K562 (cell line): Measurements from ENCODE around the gene TTC31. TPM values are rescaled to one million over a fixed set of nuclear protein-coding genes. Genes with fewer than 3 reads are reported as not detected.

Source experiments
- BACH1 ChIP-seq: fragments of 200-800 bp; sonication (Bioruptor generic); IDR thresholded peaks from 2 replicates; pipeline ENCODE4 v1.6.1; 2016; ENCODE audit warnings: missing genetic modification characterization, missing compliant biosample characterization
- CBFB ChIP-seq: sonication (generic); formaldehyde crosslinking; IDR thresholded peaks from 2 replicates; pipeline ENCODE4 v1.4.0; 2020; ENCODE audit warnings: mild to moderate bottlenecking, missing genetic modification reagents
- CEBPZ ChIP-seq: fragments of 150-350 bp; IDR thresholded peaks from 2 replicates; pipeline ENCODE4 v1.6.1; 2014; ENCODE audit warnings: low read depth, mild to moderate bottlenecking, low read length, borderline replicate concordance
- E2F8 ChIP-seq: fragments of 450-650 bp; IDR thresholded peaks from 2 replicates; pipeline ENCODE4 v1.7.1; 2018; ENCODE audit warnings: mild to moderate bottlenecking, low read depth; ENCODE audit not compliant: partially characterized antibody
- FOXM1 ChIP-seq, 2 experiments: fragments of 450-650 bp in 1 of 2; sonication (generic) in 1 of 2; formaldehyde crosslinking in 1 of 2; IDR thresholded peaks; 2 replicates each; pipeline versions ENCODE4 v1.6.1 to v1.9.0; 2017 to 2022; ENCODE audit warnings: low read depth in 2 of 2, mild to moderate bottlenecking in 2 of 2, missing genetic modification reagents in 1 of 2, moderate library complexity in 1 of 2
- GATAD2A ChIP-seq: fragments of 450-650 bp; IDR thresholded peaks from 2 replicates; pipeline ENCODE4 v1.6.1; 2017
- GTF3C2 ChIP-seq: IDR thresholded peaks from 3 replicates; pipeline ENCODE4 v1.6.1; 2011; ENCODE audit warnings: borderline replicate concordance, mild to moderate bottlenecking, moderate library complexity; ENCODE audit not compliant: insufficient read length; ENCODE audit errors: extremely low read depth
- MEIS2 ChIP-seq: fragments of 450-650 bp; IDR thresholded peaks from 2 replicates; pipeline ENCODE4 v1.6.1; 2014; ENCODE audit warnings: mild to moderate bottlenecking; ENCODE audit not compliant: partially characterized antibody
- NFE2L1 ChIP-seq: fragments of 450-650 bp; IDR thresholded peaks from 2 replicates; pipeline ENCODE4 v1.6.1; 2016; ENCODE audit warnings: missing genetic modification characterization, low read depth, mild to moderate bottlenecking, missing compliant biosample characterization, moderate library complexity, borderline replicate concordance
- PHF8 ChIP-seq: fragments of 200-600 bp; sonication (generic); IDR thresholded peaks from 2 replicates; pipeline ENCODE4 v1.6.1; 2012; ENCODE audit warnings: mixed run types, mild to moderate bottlenecking, inconsistent platforms, low read length, moderate library complexity, borderline replicate concordance
- RCOR1 ChIP-seq, 2 experiments: IDR thresholded peaks; 2 replicates each; pipeline ENCODE4 v1.6.1; 2012; ENCODE audit warnings: low read depth in 2 of 2, low read length in 2 of 2, borderline replicate concordance in 1 of 2, improper control_type of control experiment in 1 of 2
- SREBF2 ChIP-seq: sonication (generic); formaldehyde crosslinking; IDR thresholded peaks from 2 replicates; pipeline ENCODE4 v1.4.0; 2020; ENCODE audit warnings: mild to moderate bottlenecking, missing genetic modification reagents
- ZNF639 ChIP-seq, 2 experiments: fragments of 200-800 bp in 1 of 2; sonication (Bioruptor generic) in 1 of 2; sonication (generic) in 1 of 2; formaldehyde crosslinking in 1 of 2; IDR thresholded peaks in 1 of 2; conservative IDR thresholded peaks in 1 of 2; 2 replicates each; pipeline versions ENCODE4 v1.5.0 to v1.6.1; 2016 to 2020; ENCODE audit warnings: missing compliant biosample characterization in 1 of 2, missing genetic modification characterization in 1 of 2, missing genetic modification reagents in 1 of 2
- polyA plus RNA-seq, 8 experiments: library from polyadenylated mRNA; depleted of rRNA in 4 of 8; stranded (reverse) in 5 of 8; unstranded in 3 of 8; fragments of >200 nt; fragmentation: Nextera tagmentation in 2 of 8; fragmentation: Illumina TruSeq in 1 of 8; extraction: Ambion mirVana in 2 of 8; extraction: Trizol in 1 of 8; gene quantifications; 2 replicates each; pipeline versions ENCODE4 v1.2.1 to v1.2.3, GENCODE V29; 2011 to 2014; ENCODE audit warnings: inconsistent platforms in 1 of 8, missing spikeins in 1 of 8
- total RNA-seq, 7 experiments: library from RNA; depleted of rRNA in 6 of 7; stranded (reverse); fragments of >200 nt in 6 of 7; fragmentation: Illumina TruSeq in 2 of 7; extraction: Trizol in 2 of 7; gene quantifications; 2 replicates each; pipeline versions ENCODE4 v1.2.1 to v1.2.3, GENCODE V29; 2011 to 2021; ENCODE audit warnings: low replicate concordance in 1 of 7

The TTC31 gene
- total and polyA plus RNA-seq, 9 of the 15 experiments (the other 6 are each of a cell fraction or from before 2014, with no cell fraction given), result 4.7 to 30.5 (median 15.9) TPM

- TF ChIP-seq ZNF639 (CRISPR knock-in tag; conservative IDR thresholded peaks at IDR 0.05 in 1 of 2, IDR thresholded peaks at IDR 0.05 in 1 of 2), result peak in 1 of 2 experiments; percentile 75; a peak in 2 of 4 replicates
- peak; percentile 81 for TF ChIP-seq FOXM1 (IDR thresholded peaks at IDR 0.05; ENCODE audit: low read depth)
- TF ChIP-seq FOXM1 (CRISPR knock-in tag; IDR thresholded peaks at IDR 0.05; ENCODE audit: low read depth), result no peak
- no peak for TF ChIP-seq E2F8
- TF ChIP-seq NFE2L1 (tag), result no peak
- peak; percentile 58 for TF ChIP-seq MEIS2
- peak; percentile 35; the same call in 1 of the 2 replicates for TF ChIP-seq BACH1 (tag)
- no peak for TF ChIP-seq CBFB (CRISPR knock-in tag)
- TF ChIP-seq PHF8, result peak; percentile 41; the same call in 1 of the 2 replicates
- peak; percentile 75; the same call in 1 of the 2 replicates for TF ChIP-seq CEBPZ
- TF ChIP-seq SREBF2 (CRISPR knock-in tag), result no peak
- TF ChIP-seq GATAD2A, result no peak
- no peak for TF ChIP-seq GTF3C2
- TF ChIP-seq RCOR1 (IDR thresholded peaks at IDR 0.05; ENCODE audit: borderline replicate concordance in 1 of 2, low read depth in 2 of 2, low read length in 2 of 2), result peak in 1 of 2 experiments; percentile 38; a peak in 1 of 4 replicates
These were observed 24.5 kb upstream of the TTC31 start, which contains the start of gene WBP1 (continued) for GRCh38 chr2:74458132-74458937.
